GM13976 (cell line): ENCODE results near the gene OR5L1.

ENCODE experiments used
- DNase-seq: peaks from one replicate; pipeline ENCODE4 v3.0.0; 2012; ENCODE audit warnings: low spot score
- CTCF ChIP-seq: IDR thresholded peaks from 2 replicates; pipeline ENCODE4 v1.5.1; 2012; ENCODE audit warnings: borderline replicate concordance, mild to moderate bottlenecking; ENCODE audit not compliant: insufficient read depth; ENCODE audit errors: extremely low read depth, missing control alignments, control extremely low read depth
- in situ Hi-C: fragments of 300-500 bp; cut with MboI; formaldehyde crosslinking; loops from one replicate; pipeline ENCODE4 v1.12.0; 2022; ENCODE audit warnings: low sequenced_read_pairs, mixed read lengths, inconsistent platforms; ENCODE audit not compliant: unreplicated experiment

OR5L1 gene

GRCh38 chr11:55811067-55811466 lies at the start of gene OR5L1:
Gene OR5L1, plus strand, starts transcription at chr11:55811367. Its CDS starts 100 bp downstream, at chr11:55811467.
- DNase-seq, result no peak
- TF ChIP-seq CTCF, result no peak
- in situ Hi-C loops, result no loop called here

DNA sequence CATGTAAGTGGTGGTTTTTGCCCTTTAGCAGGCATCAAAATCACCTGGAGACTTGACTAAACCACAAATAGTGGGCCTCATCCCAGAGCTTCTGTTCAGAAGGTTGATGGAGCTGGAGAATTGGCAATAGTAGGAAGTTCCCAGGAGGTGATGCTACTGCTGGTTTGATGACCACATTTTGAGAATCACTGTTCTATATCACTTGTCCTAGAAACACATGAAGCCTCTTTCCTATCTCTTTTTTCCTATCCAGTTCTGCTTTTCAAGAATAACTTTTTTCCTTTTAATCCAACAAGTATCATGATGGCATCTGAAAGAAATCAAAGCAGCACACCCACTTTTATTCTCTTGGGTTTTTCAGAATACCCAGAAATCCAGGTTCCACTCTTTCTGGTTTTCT lies 38.0 kb upstream of the OR5L1 start, which contains the start of gene OR5D13:
OR5D13 (plus strand) TSS at position 301 of the 400 bp plus-strand sequence; CDS start at position 301, 0 bp downstream.
- in situ Hi-C loops, result no loop called here
- no peak for DNase-seq
- no peak for TF ChIP-seq CTCF

DNA sequence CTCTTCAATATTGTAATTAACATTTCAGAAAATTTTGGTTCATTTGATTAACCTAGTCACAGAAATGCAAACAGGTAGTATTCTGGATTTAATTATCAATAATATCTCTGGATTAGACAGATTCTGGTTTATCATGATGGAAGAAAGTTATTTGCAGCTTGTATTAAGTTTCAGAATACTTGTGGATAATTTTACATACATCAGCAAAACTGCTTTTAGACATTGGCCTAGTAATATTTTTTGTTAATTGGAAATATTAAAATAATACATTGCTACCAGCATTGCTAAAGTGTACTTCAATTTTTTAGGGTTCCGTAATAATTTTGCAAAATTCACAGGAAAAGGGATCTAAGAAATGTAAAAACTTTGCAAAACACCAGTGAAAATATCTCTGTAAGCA lies 19.6 kb upstream of the OR5L1 start:
- TF ChIP-seq CTCF, result no peak
- in situ Hi-C loops, result no loop called here
- no peak for DNase-seq

DNA sequence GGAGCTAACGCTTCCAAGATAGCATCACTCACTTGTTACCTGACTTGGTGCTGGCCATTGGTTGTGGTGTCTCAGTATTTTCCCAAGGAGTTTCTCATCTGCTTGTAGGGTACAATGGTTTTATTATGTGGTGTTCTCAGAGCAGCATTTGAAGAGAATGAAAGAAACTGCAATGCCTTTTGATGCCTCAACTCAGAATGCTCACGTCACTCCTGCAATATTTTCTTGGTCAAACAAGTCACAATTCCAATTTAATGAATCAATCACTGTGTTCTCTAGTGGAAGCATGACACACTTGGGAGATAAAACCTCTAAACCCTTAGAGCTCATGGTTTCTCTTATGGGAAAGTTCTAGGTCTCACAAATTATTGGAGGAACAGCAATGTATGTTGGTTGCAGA lies 17.8 kb upstream of the OR5L1 start:
- in situ Hi-C loops, result no loop called here
- no peak for DNase-seq
- no peak for TF ChIP-seq CTCF

DNA sequence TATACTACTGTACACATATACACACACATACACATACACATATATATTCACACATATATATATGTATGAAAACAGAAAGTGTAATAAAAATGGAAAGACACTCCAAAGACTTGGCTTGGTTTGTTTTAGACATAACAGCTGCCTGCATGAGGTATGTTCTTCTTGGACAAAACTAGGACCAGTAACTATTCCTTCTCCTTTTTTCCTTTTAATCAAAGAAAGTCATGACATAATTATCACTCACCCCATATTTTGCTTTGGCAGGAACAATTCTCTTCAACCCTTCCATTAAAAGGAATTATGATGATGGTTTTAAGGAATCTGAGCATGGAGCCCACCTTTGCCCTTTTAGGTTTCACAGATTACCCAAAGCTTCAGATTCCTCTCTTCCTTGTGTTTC lies 15.9 kb upstream of the OR5L1 start, which contains the start of gene OR5D14:
OR5D14 (plus strand) TSS at position 301 of the 400 bp plus-strand sequence; CDS start at position 301, 0 bp downstream.
- in situ Hi-C loops, result no loop called here
- TF ChIP-seq CTCF, result no peak
- DNase-seq, result no peak

GRCh38 chr11:55806248-55806647 lies 4.9 kb upstream of the OR5L1 start:
- TF ChIP-seq CTCF, result no peak
- no peak for DNase-seq
- in situ Hi-C loops, result no loop called here
